ENCODE results near the gene PPP1CB. TPM values are rescaled to one million over a fixed set of nuclear protein-coding genes. Genes with fewer than 3 reads are reported as not detected.

The PPP1CB gene
- total RNA-seq, 2 experiments from 2014 or later = 174 to 183 TPM

DNA sequence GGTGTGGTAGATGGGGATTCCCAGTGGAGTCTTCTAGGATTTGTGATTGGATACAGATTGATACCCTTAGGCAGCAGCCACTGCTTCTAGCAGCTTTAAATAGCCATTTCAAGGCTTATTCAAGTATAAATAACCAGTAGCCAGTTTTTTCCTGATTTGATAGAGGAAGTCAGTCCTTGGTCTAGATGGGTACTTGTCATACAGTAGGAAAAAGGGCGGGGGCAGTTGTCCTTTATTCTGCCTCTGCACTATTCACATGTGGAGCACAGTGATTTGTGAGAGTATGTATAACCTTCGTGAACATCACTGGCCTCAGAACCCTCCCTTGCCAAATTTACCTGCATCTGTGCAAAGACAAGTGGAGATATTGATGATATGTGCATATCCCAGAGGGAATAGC is 6.8 kb downstream of the PPP1CB start:
- Mint-ChIP-seq H3K4me3 (no peak overlapping the region), H3K27ac (no peak overlapping the region), H3K9me3 (ENCODE audit: insufficient read depth) (no peaks in the 10 kb centered on the region), H3K4me1 (ENCODE audit: low read depth) (peaks cover 35% of the 10 kb centered on the region), H3K36me3 (ENCODE audit: low read depth) (peaks cover 43% of the 10 kb centered on the region), H3K27me3 (ENCODE audit: low read depth) (no peaks in the 10 kb centered on the region)
- ChIA-PET CTCF (interaction anchor here (1.8 to 13.3 kb wide), 2 partner anchors 164 to 192 kb away, joined by 8 to 224 read pairs; no protein-coding TSS in a partner anchor), POLR2A (no interaction called here)
- ATAC-seq (no peak), DNase-seq (no peak)

DNA sequence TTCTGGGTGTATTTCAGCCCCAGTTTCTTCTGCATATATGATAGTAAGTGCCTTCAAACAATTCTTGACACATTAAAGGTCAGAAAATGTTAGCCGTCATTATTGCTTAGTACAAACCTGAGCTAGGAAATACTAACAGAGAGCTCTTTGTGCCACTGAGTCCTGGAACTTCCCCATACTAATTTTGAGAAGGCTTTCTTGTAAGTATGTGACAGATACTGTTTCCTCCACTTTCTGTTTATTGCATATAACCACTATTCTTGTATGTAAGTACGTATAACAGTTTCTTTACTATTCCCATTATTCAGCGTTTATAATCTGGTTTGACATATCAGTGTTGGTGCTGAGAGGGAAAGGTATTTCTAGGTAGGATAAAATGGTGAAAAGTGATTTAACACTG is 9.8 kb downstream of the PPP1CB start:
- POLR2A ChIA-PET = interaction anchor here (0.6 kb wide), 1 partner anchor 140 kb away, joined by 3 read pairs; no protein-coding TSS in a partner anchor
- no peak for DNase-seq
- peaks cover 28% of the 10 kb centered on the region for H3K4me1 Mint-ChIP-seq (ENCODE audit: low read depth)
- H3K27me3 Mint-ChIP-seq (ENCODE audit: low read depth) = no peaks in the 10 kb centered on the region
- H3K9me3 Mint-ChIP-seq (ENCODE audit: insufficient read depth) = no peaks in the 10 kb centered on the region
- H3K36me3 Mint-ChIP-seq (ENCODE audit: low read depth) = peaks cover 50% of the 10 kb centered on the region
- CTCF ChIA-PET = interaction anchor here (0.8 to 4.0 kb wide), 4 partner anchors 167 to 195 kb away, joined by 3 to 15 read pairs (median 6); no protein-coding TSS in a partner anchor
- no peak for ATAC-seq
- no peak overlapping the region for H3K27ac Mint-ChIP-seq
- no peak overlapping the region for H3K4me3 Mint-ChIP-seq

DNA sequence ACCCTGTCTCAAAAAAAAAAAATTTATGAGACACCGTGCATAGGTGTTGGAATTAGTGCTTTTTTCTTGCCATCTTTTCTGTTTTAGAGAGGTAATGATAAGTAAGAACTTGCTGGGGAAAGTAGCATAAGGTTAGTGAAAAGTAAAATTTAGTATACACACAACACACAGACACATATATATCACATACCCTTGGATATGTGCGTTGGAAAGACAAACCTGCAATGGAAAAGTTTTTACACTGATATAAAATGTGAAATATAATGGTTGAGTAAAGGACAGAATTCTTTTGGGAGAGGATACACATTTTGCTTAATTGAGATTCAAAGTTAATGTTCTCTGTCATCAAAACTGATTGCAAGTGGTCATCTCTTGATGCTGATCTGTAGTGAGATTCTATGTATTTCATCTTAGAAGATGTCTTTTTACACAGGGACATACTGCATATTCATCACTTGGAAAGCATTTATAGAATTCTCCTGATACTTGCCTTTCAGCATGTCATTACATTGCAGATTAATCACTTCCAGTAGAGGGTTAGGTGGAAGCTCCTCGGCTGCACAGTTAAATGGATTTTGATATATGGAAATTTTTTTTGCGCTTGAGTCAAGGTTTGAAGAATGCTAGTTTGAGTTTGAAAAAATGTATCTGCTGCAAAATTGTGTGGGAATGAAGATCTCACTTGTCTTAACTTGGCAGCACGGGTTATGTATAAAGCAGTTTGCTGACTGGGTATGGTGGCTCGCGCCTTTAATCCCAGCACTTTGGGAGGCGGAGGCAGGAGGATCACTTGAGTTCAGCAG is 13.5 kb downstream of the PPP1CB start:
- ATAC-seq = no peak
- no peak for DNase-seq
- ChIA-PET CTCF (no interaction called here), POLR2A (no interaction called here)
- no peak overlapping the region for H3K27ac Mint-ChIP-seq
- H3K4me1 Mint-ChIP-seq (ENCODE audit: low read depth) = peaks cover 30% of the 10 kb centered on the region
- no peaks in the 10 kb centered on the region for H3K27me3 Mint-ChIP-seq (ENCODE audit: low read depth)
- H3K4me3 Mint-ChIP-seq = no peak overlapping the region
- peaks cover 45% of the 10 kb centered on the region for H3K36me3 Mint-ChIP-seq (ENCODE audit: low read depth)
- no peaks in the 10 kb centered on the region for H3K9me3 Mint-ChIP-seq (ENCODE audit: insufficient read depth)

DNA sequence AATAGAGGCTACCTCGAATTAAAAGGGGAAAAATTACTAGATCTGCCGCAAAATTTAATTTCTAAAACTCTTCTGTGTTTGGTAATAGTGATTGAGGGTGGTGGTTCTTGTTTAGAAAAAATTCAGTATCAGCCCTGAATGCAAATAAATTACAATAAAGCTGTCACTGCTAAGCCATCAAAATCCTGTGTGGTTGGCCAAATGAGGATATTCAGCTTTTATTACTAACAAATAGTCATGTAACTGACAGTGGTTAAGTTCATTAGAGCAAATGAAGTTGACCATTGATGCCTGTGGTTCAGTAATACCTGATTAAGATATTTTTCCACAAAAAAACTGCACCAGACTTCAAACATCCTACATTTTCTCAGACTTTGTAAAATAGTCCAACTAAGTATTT is 14.4 kb downstream of the PPP1CB start:
- Mint-ChIP-seq H3K4me1 (ENCODE audit: low read depth) (peaks cover 33% of the 10 kb centered on the region), H3K27ac (no peak overlapping the region), H3K36me3 (ENCODE audit: low read depth) (peaks cover 45% of the 10 kb centered on the region), H3K9me3 (ENCODE audit: insufficient read depth) (no peaks in the 10 kb centered on the region), H3K4me3 (no peak overlapping the region), H3K27me3 (ENCODE audit: low read depth) (no peaks in the 10 kb centered on the region)
- DNase-seq (no peak), ATAC-seq (no peak)
- ChIA-PET CTCF (interaction anchor here (0.9 kb wide), 1 partner anchor 23 kb away, joined by 3 read pairs; no protein-coding TSS in a partner anchor), POLR2A (no interaction called here)

DNA sequence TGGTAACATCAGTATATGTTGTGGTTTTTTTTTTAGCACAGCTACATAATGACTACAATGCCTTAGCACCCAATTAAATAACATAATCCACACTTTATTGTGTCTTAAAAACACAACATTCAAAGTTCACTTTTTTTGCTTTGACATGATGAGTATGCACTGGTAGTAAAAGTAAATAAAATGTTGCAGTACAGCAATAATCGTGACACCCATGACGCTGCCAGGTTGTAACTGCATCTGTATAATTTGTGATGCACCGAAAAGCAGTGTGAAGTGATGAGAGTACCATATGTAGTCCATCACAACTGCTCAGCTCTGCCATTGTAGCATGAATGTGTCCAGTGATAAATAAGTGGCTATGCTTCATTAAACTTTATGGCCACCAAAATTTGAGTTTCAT is 15.7 kb downstream of the PPP1CB start:
- H3K4me3 Mint-ChIP-seq = no peak overlapping the region
- DNase-seq (no peak), ATAC-seq (no peak)
- POLR2A ChIA-PET = no interaction called here
- H3K9me3 Mint-ChIP-seq (ENCODE audit: insufficient read depth) = no peaks in the 10 kb centered on the region
- CTCF ChIA-PET = interaction anchor here (0.9 to 1.8 kb wide), 2 partner anchors 21 to 200 kb away, joined by 3 to 5 read pairs; no protein-coding TSS in a partner anchor
- no peak overlapping the region for H3K27ac Mint-ChIP-seq
- no peaks in the 10 kb centered on the region for H3K27me3 Mint-ChIP-seq (ENCODE audit: low read depth)
- H3K4me1 Mint-ChIP-seq (ENCODE audit: low read depth) = peaks cover 40% of the 10 kb centered on the region
- peaks cover 36% of the 10 kb centered on the region for H3K36me3 Mint-ChIP-seq (ENCODE audit: low read depth)

DNA sequence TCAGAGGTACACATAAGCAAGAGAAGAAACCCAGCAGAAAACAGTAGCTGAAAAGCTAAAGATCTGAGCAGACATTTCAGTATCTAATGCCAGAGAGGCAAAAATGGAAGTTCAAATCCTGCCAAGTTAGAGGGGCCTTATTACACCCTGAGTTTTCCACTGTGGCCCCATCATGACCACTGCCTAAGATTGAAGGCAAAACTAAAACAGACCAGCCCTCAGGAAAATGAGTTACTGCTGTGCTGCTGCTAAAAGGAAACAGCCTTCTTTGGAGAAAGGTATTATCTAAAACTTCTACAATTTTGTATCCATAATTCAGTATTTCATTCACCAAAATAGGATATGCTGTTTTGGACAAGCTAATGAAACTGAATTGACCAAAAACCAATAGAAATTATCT is 16.8 kb downstream of the PPP1CB start:
- Mint-ChIP-seq H3K36me3 (ENCODE audit: low read depth) (peaks cover 30% of the 10 kb centered on the region), H3K9me3 (ENCODE audit: insufficient read depth) (no peaks in the 10 kb centered on the region), H3K27ac (no peak overlapping the region), H3K4me3 (no peak overlapping the region), H3K27me3 (ENCODE audit: low read depth) (no peaks in the 10 kb centered on the region), H3K4me1 (ENCODE audit: low read depth) (peaks cover 40% of the 10 kb centered on the region)
- ChIA-PET CTCF (interaction anchor here (1.3 to 1.8 kb wide), 4 partner anchors 52 to 201 kb away, joined by 3 to 5 read pairs (median 4); no protein-coding TSS in a partner anchor), POLR2A (no interaction called here)
- ATAC-seq = no peak
- no peak for DNase-seq

DNA sequence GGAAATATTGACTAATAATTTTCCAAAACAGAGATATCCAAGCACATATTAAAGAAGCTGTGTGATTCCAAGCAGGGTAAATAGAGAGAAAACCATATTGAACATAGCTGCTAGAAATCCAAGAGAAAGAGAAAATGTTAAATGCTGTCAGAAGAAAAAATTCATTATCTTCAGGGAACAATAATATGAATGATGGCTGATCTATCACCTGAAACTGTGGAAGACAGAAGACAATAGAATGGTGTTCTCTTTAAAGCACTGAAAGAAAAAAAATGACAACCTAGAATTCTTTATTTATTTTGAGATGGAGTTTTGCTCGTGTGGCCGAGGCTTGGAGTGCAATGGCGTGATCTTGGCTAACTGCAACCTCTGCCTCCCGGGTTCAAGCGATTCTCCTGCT is 17.3 kb downstream of the PPP1CB start:
- Mint-ChIP-seq H3K4me3 (no peak overlapping the region), H3K9me3 (ENCODE audit: insufficient read depth) (no peaks in the 10 kb centered on the region), H3K27ac (no peak overlapping the region), H3K36me3 (ENCODE audit: low read depth) (peaks cover 26% of the 10 kb centered on the region), H3K27me3 (ENCODE audit: low read depth) (no peaks in the 10 kb centered on the region), H3K4me1 (ENCODE audit: low read depth) (peaks cover 39% of the 10 kb centered on the region)
- DNase-seq (no peak), ATAC-seq (no peak)
- POLR2A ChIA-PET = no interaction called here
- CTCF ChIA-PET = interaction anchor here (1.3 to 1.8 kb wide), 4 partner anchors 52 to 202 kb away, joined by 3 to 5 read pairs (median 4); no protein-coding TSS in a partner anchor

DNA sequence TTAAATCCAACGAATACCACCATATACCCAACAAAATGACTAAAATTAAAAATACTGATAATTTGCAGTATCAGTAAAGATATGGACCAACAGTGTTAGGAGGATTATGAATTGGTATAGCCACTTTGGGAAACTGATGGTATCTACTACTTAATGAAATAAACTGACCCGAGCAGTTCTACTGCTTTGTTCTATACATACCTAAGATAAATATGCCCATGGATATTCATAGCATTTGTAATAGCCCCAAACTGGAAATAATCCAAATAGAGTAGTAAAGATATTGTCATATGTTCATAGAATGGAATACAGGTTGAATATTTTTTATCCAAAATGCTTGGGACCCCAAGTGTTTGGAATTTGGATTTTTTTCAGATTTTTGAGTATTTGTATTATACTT is 20.7 kb downstream of the PPP1CB start:
- H3K4me1 Mint-ChIP-seq (ENCODE audit: low read depth) = peaks cover 28% of the 10 kb centered on the region
- POLR2A ChIA-PET = no interaction called here

DNA sequence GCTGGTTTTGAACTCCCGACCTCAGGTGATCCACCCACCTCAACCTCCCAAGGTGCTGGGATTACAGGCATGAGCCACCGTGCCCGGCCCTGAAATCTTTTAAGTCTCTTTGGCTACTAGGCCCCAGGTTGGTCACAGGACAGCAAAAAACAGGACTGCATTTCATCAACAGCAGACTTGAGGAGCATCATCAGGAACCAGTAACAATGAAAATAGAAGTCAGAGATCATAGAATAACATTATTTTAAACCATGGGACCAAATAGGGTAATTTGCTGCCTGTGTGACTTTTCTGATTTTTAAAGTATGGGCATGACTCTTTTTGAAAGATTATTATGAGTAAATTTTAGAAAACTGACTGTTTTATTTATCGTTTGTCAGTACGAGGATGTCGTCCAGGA is 24.8 kb downstream of the PPP1CB start:
- no peak overlapping the region for H3K27ac Mint-ChIP-seq
- H3K4me1 Mint-ChIP-seq (ENCODE audit: low read depth) = peaks cover 13% of the 10 kb centered on the region
- no peaks in the 10 kb centered on the region for H3K27me3 Mint-ChIP-seq (ENCODE audit: low read depth)
- H3K9me3 Mint-ChIP-seq (ENCODE audit: insufficient read depth) = no peaks in the 10 kb centered on the region
- H3K4me3 Mint-ChIP-seq = no peak overlapping the region
- ATAC-seq (no peak), DNase-seq (no peak)
- CTCF ChIA-PET = no interaction called here
- POLR2A ChIA-PET = interaction anchor here (0.5 to 0.9 kb wide), 2 partner anchors 25 to 47 kb away, joined by 3 read pairs; partner anchors contain the start of gene PPP1CB
- peaks cover 24% of the 10 kb centered on the region for H3K36me3 Mint-ChIP-seq (ENCODE audit: low read depth)

More for the DNA sequence above, 20.7 kb downstream of the PPP1CB start:
- CTCF ChIA-PET = no interaction called here
- Mint-ChIP-seq H3K27me3 (ENCODE audit: low read depth) (no peaks in the 10 kb centered on the region), H3K9me3 (ENCODE audit: insufficient read depth) (no peaks in the 10 kb centered on the region), H3K36me3 (ENCODE audit: low read depth) (peaks cover 17% of the 10 kb centered on the region), H3K4me3 (no peak overlapping the region), H3K27ac (no peak overlapping the region)
- DNase-seq = no peak
- ATAC-seq = no peak

DNA sequence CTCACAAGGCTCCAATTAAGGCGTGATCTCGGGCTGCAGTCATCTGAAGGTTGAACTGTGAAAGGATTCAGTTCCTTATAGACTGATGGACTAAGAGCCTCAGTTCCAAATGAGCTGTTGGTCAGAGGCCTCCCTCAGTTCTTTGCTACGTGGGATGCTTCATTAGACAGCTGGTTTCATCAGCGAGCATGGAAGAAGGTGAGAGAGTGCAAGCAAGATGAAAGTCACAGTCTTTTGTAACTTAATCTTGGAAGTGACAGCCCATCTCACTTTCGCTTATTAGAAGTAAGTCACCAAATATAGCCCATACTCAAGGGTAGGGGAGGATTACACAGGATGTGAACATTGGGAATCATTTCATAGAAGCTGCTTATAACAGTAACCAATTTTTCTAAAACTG is 26.8 kb downstream of the PPP1CB start:
- Mint-ChIP-seq H3K27me3 (ENCODE audit: low read depth) (no peaks in the 10 kb centered on the region), H3K27ac (no peak overlapping the region), H3K4me3 (no peak overlapping the region), H3K4me1 (ENCODE audit: low read depth) (peaks cover 8% of the 10 kb centered on the region), H3K9me3 (ENCODE audit: insufficient read depth) (no peaks in the 10 kb centered on the region), H3K36me3 (ENCODE audit: low read depth) (peaks cover 33% of the 10 kb centered on the region)
- no peak for DNase-seq
- no peak for ATAC-seq
- ChIA-PET POLR2A (no interaction called here), CTCF (no interaction called here)

DNA sequence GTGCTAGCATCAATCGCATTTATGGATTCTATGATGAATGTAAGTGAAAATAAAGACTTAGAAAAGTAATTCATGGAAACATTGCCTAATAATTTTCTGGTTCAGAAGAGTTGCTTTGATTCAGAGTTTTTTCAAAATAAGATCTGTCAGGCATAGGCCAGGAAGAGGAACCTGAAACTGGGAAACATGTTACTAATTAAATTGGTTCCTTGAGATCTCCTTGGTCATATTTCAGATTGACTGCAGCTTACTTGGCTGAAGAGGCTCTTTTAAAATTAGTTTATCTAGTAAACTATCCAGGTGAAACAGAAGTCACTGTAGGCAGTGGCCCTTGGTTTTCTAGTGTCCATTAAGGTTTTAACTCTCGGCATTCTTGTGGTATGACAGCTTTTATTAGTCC is 27.4 kb downstream of the PPP1CB start:
- POLR2A ChIA-PET = no interaction called here
- DNase-seq = no peak
- Mint-ChIP-seq H3K36me3 (ENCODE audit: low read depth) (peaks cover 36% of the 10 kb centered on the region), H3K4me3 (no peak overlapping the region), H3K9me3 (ENCODE audit: insufficient read depth) (no peaks in the 10 kb centered on the region), H3K4me1 (ENCODE audit: low read depth) (peaks cover 8% of the 10 kb centered on the region), H3K27me3 (ENCODE audit: low read depth) (no peaks in the 10 kb centered on the region), H3K27ac (no peak overlapping the region)
- CTCF ChIA-PET = no interaction called here
- no peak for ATAC-seq

DNA sequence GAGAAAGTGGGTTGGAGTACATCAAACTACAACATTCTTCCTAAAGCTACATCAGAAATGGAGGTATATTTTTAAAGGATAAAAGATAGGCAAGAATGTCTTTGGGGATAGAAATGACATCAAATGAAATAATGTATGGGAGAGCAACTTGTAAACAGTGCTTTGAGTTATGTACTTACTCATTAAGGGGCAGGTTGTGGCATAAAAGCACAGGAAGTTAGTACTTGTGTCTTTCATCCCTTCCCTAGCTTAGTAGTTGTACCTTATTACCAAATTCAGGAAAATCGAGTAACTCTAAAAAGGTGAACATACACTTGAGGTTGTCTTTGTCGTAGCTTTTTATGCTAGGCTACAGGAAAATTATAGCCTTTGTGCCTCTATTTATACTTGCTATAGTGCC is 28.9 kb downstream of the PPP1CB start:
- ChIA-PET POLR2A (no interaction called here), CTCF (interaction anchor here (1.3 kb wide), 1 partner anchor 32 kb away, joined by 3 read pairs; no protein-coding TSS in a partner anchor)
- Mint-ChIP-seq H3K27ac (no peak overlapping the region), H3K9me3 (ENCODE audit: insufficient read depth) (no peaks in the 10 kb centered on the region), H3K36me3 (ENCODE audit: low read depth) (peaks cover 40% of the 10 kb centered on the region), H3K27me3 (ENCODE audit: low read depth) (no peaks in the 10 kb centered on the region), H3K4me3 (no peak overlapping the region), H3K4me1 (ENCODE audit: low read depth) (peaks cover 8% of the 10 kb centered on the region)
- ATAC-seq (no peak), DNase-seq (no peak)
